GM21447 (cell line): Measurements from ENCODE around the gene EEF1AKMT2.
A peak's percentile ranks its signal among the peaks of the same experiment; 100 is the strongest.

Experiments used
- ATAC-seq: cut with Tn5 transposase; IDR thresholded peaks from one replicate; pipeline ENCODE4 v1.9.1; 2021; ENCODE audit not compliant: unreplicated experiment

The EEF1AKMT2 gene

GRCh38 chr10:124739119-124739921 lies 52.4 kb downstream of the EEF1AKMT2 start:
- ATAC-seq: no peak

- no peak for ATAC-seq
These were observed 53.2 kb downstream of the EEF1AKMT2 start for GRCh38 chr10:124738441-124738840.

GRCh38 chr10:124737708-124738107 lies 54.0 kb downstream of the EEF1AKMT2 start:
- ATAC-seq: no peak

- no peak for ATAC-seq
These were observed 54.5 kb downstream of the EEF1AKMT2 start for GRCh38 chr10:124737221-124737620.

- no peak for ATAC-seq
These were observed 55.1 kb downstream of the EEF1AKMT2 start for GRCh38 chr10:124736491-124737136.

GRCh38 chr10:124735491-124736286 lies 56.0 kb downstream of the EEF1AKMT2 start:
- no peak for ATAC-seq

GRCh38 chr10:124734311-124735166 lies 57.1 kb downstream of the EEF1AKMT2 start:
- no peak for ATAC-seq

- no peak for ATAC-seq
These were observed 58.0 kb downstream of the EEF1AKMT2 start for GRCh38 chr10:124733571-124734245.

GRCh38 chr10:124732931-124733570 lies 58.6 kb downstream of the EEF1AKMT2 start:
- ATAC-seq: peak; percentile 64

- no peak for ATAC-seq
These were observed 60.1 kb downstream of the EEF1AKMT2 start for GRCh38 chr10:124731551-124731950.

GRCh38 chr10:124730790-124731189 lies 60.9 kb downstream of the EEF1AKMT2 start:
- no peak for ATAC-seq

- ATAC-seq: no peak
These were observed 62.6 kb downstream of the EEF1AKMT2 start for GRCh38 chr10:124728830-124729661.

- no peak for ATAC-seq
These were observed 63.4 kb downstream of the EEF1AKMT2 start for GRCh38 chr10:124728071-124728829.

GRCh38 chr10:124727361-124727960 lies 64.2 kb downstream of the EEF1AKMT2 start:
- ATAC-seq: no peak

- no peak for ATAC-seq
These were observed 65.9 kb downstream of the EEF1AKMT2 start for GRCh38 chr10:124725791-124726190.

GRCh38 chr10:124725171-124725631 lies 66.5 kb downstream of the EEF1AKMT2 start:
- no peak for ATAC-seq

- no peak for ATAC-seq
These were observed 67.2 kb downstream of the EEF1AKMT2 start for GRCh38 chr10:124724279-124725027.
